Measurements from ENCODE around the gene COQ10B.
A peak's percentile ranks its signal among the peaks of the same experiment; 100 is the strongest.
"Not testable (repeated sequence)": the region's sequence is repeated elsewhere in the genome, so short reads cannot be mapped to it uniquely, and the experiment has no call there.

COQ10B gene

GRCh38 chr2:197431858-197432257, 21.5 kb upstream of the COQ10B start:
- H3K9ac ChIP-seq (ENCODE audit: low read depth in 1 of 2, low read length in 2 of 2) = peak overlapping the region in 1 of 2 donors; percentile 16
- no peaks in the 10 kb centered on the region for H3K27me3 ChIP-seq (ENCODE audit: control insufficient read depth in 1 of 2, insufficient read depth in 2 of 2, low read length in 2 of 2)
- H3K36me3 ChIP-seq (ENCODE audit: control insufficient read depth in 1 of 2, insufficient read depth in 2 of 2, low read length in 2 of 2) = peaks cover 0 to 8% of the 10 kb centered on the region in 2 donors
- peaks cover 0 to 3% of the 10 kb centered on the region in 2 donors for H3K9me3 ChIP-seq (ENCODE audit: control insufficient read depth in 1 of 2, low read length in 2 of 2)
- H3K4me3 ChIP-seq (ENCODE audit: low read depth in 1 of 2, low read length in 2 of 2) = peak overlapping the region in 1 of 2 donors; percentile 99
- H3K4me1 ChIP-seq (ENCODE audit: control insufficient read depth in 1 of 2, insufficient read depth in 2 of 2, low read length in 2 of 2) = peaks cover 39 to 56% of the 10 kb centered on the region in 2 donors
- no peak overlapping the region for H3K27ac ChIP-seq (ENCODE audit: low read depth, low read length)

GRCh38 chr2:197432527-197432926, 20.8 kb upstream of the COQ10B start:
- not testable (repeated sequence) for H3K9ac ChIP-seq (ENCODE audit: low read depth in 1 of 2, low read length in 2 of 2); H3K36me3 ChIP-seq (ENCODE audit: control insufficient read depth in 1 of 2, insufficient read depth in 2 of 2, low read length in 2 of 2)

GRCh38 chr2:197433780-197434438, 19.4 kb upstream of the COQ10B start:
- peaks cover 0 to 8% of the 10 kb centered on the region in 2 donors for H3K36me3 ChIP-seq (ENCODE audit: control insufficient read depth in 1 of 2, insufficient read depth in 2 of 2, low read length in 2 of 2)
- H3K27ac ChIP-seq (ENCODE audit: low read depth, low read length) = peak overlapping the region; percentile 90
- peaks cover 0 to 3% of the 10 kb centered on the region in 2 donors for H3K9me3 ChIP-seq (ENCODE audit: control insufficient read depth in 1 of 2, low read length in 2 of 2)
- peak overlapping the region; percentile 99 to 100 for H3K9ac ChIP-seq (ENCODE audit: low read depth in 1 of 2, low read length in 2 of 2)
- peak overlapping the region; percentile 96 to 99 for H3K4me3 ChIP-seq (ENCODE audit: low read depth in 1 of 2, low read length in 2 of 2)
- H3K27me3 ChIP-seq (ENCODE audit: control insufficient read depth in 1 of 2, insufficient read depth in 2 of 2, low read length in 2 of 2) = no peaks in the 10 kb centered on the region
- H3K4me1 ChIP-seq (ENCODE audit: control insufficient read depth in 1 of 2, insufficient read depth in 2 of 2, low read length in 2 of 2) = peaks cover 32 to 47% of the 10 kb centered on the region in 2 donors

More at GRCh38 chr2:197432527-197432926, 20.8 kb upstream of the COQ10B start:
- not testable (repeated sequence) for H3K9me3 ChIP-seq (ENCODE audit: control insufficient read depth in 1 of 2, low read length in 2 of 2); H3K27me3 ChIP-seq (ENCODE audit: control insufficient read depth in 1 of 2, insufficient read depth in 2 of 2, low read length in 2 of 2); H3K27ac ChIP-seq (ENCODE audit: low read depth, low read length)
- Histone ChIP-seq H3K4me3 (ENCODE audit: low read depth in 1 of 2, low read length in 2 of 2) (peak overlapping the region; percentile 96 to 99), H3K4me1 (ENCODE audit: control insufficient read depth in 1 of 2, insufficient read depth in 2 of 2, low read length in 2 of 2) (peaks cover 32 to 51% of the 10 kb centered on the region in 2 donors)

DNA sequence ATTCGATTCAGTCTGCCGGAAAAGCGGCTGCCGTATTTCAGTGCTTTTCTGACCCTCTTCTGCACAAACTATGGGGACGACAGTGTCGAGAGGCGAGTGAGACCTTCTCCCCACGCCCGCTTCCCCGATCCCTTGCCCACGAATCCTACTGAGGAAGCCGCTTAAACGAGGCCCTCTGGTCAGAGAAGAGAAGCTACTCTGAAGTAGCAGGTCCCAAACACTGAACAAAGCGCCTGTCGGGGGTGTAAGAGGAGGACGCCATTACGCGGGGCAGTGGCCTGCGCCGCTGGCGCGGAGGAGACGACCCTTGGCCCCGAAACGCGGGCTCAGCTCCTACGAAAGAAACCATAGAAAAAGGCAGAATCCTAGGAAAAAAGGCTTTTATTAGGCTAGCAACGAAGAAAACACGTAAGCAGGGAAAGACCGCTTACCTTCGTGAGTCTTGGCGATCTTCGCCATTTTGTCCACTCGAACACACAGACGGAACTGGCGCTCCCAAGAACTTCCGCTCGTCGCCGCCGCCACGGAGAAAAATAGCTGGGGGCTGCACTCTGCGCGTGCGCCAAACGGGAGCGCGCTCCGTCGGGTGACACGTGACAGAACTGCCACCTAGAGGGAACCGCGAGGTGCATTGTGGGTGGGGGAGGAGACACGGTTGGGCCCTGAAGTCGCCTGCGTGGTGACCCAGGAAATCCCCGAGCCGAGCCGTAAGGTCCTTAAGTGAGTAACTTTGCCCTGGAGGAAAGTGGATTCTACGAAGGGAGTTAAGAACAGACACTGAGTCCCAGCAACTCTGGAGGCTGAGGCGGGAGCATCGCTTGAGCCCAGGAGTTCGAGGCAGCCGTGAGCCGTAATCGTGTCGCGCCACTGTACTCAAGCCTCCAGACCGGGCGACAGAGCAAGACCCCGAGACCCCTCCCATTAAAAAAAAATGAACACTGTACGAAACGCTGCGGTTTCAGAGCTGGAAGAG, 18.5 kb upstream of the COQ10B start, which contains the start of gene SF3B1:
TSS of gene SF3B1 (minus strand) at position 488 of the 973 bp plus-strand sequence. CDS start at position 459, 29 bp downstream.
- Histone ChIP-seq H3K36me3 (ENCODE audit: control insufficient read depth in 1 of 2, insufficient read depth in 2 of 2, low read length in 2 of 2) (no peaks in the 10 kb centered on the region), H3K9ac (ENCODE audit: low read depth in 1 of 2, low read length in 2 of 2) (peak within 1 kb of the TSS; percentile 99 to 100), H3K4me1 (ENCODE audit: control insufficient read depth in 1 of 2, insufficient read depth in 2 of 2, low read length in 2 of 2) (peaks cover 32 to 39% of the 10 kb centered on the region in 2 donors), H3K27ac (ENCODE audit: low read depth, low read length) (peak within 1 kb of the TSS; percentile 90), H3K9me3 (ENCODE audit: control insufficient read depth in 1 of 2, low read length in 2 of 2) (peaks cover 0 to 3% of the 10 kb centered on the region in 2 donors), H3K27me3 (ENCODE audit: control insufficient read depth in 1 of 2, insufficient read depth in 2 of 2, low read length in 2 of 2) (no peaks in the 10 kb centered on the region), H3K4me3 (ENCODE audit: low read depth in 1 of 2, low read length in 2 of 2) (peak within 1 kb of the TSS; percentile 96 to 99)

- Histone ChIP-seq H3K27me3 (ENCODE audit: control insufficient read depth in 1 of 2, insufficient read depth in 2 of 2, low read length in 2 of 2) (no peaks in the 10 kb centered on the region), H3K4me1 (ENCODE audit: control insufficient read depth in 1 of 2, insufficient read depth in 2 of 2, low read length in 2 of 2) (peaks cover 29 to 31% of the 10 kb centered on the region in 2 donors), H3K9me3 (ENCODE audit: control insufficient read depth in 1 of 2, low read length in 2 of 2) (peaks cover 0 to 3% of the 10 kb centered on the region in 2 donors), H3K9ac (ENCODE audit: low read depth in 1 of 2, low read length in 2 of 2) (peak overlapping the region; percentile 99 to 100), H3K27ac (ENCODE audit: low read depth, low read length) (peak overlapping the region; percentile 87), H3K36me3 (ENCODE audit: control insufficient read depth in 1 of 2, insufficient read depth in 2 of 2, low read length in 2 of 2) (no peaks in the 10 kb centered on the region), H3K4me3 (ENCODE audit: low read depth in 1 of 2, low read length in 2 of 2) (peak overlapping the region; percentile 96 to 99)
These were observed 17.5 kb upstream of the COQ10B start for GRCh38 chr2:197435598-197436420.

GRCh38 chr2:197437380-197437779, 16.0 kb upstream of the COQ10B start:
- no peak overlapping the region for H3K27ac ChIP-seq (ENCODE audit: low read depth, low read length)
- no peaks in the 10 kb centered on the region for H3K36me3 ChIP-seq (ENCODE audit: control insufficient read depth in 1 of 2, insufficient read depth in 2 of 2, low read length in 2 of 2)
- H3K9me3 ChIP-seq (ENCODE audit: control insufficient read depth in 1 of 2, low read length in 2 of 2) = peaks cover 0 to 3% of the 10 kb centered on the region in 2 donors
- no peaks in the 10 kb centered on the region for H3K27me3 ChIP-seq (ENCODE audit: control insufficient read depth in 1 of 2, insufficient read depth in 2 of 2, low read length in 2 of 2)
- no peak overlapping the region for H3K9ac ChIP-seq (ENCODE audit: low read depth in 1 of 2, low read length in 2 of 2)
- peaks cover 17% of the 10 kb centered on the region in 2 donors for H3K4me1 ChIP-seq (ENCODE audit: control insufficient read depth in 1 of 2, insufficient read depth in 2 of 2, low read length in 2 of 2)
- H3K4me3 ChIP-seq (ENCODE audit: low read depth in 1 of 2, low read length in 2 of 2) = no peak overlapping the region

DNA sequence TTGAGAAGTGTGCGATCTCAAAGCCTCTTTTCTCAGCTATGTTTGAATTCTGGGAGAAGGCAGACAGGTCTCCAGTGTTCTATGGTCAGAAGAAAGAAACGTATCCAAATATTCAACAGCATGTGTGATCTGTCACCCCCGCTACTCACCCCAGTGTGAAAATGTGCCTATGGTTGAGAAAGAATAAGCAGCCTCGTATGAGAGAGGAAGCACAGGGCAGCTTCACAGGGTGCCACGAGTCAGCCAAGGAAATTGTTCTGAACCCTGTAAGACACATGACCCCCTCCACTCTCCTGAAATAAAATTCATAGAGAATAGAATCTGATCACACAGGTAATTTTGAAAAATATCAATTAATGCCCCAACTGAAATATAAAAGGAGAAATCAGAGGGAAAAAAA, 10.5 kb upstream of the COQ10B start:
- Histone ChIP-seq H3K4me1 (ENCODE audit: control insufficient read depth in 1 of 2, insufficient read depth in 2 of 2, low read length in 2 of 2) (no peaks in the 10 kb centered on the region), H3K27me3 (ENCODE audit: control insufficient read depth in 1 of 2, insufficient read depth in 2 of 2, low read length in 2 of 2) (no peaks in the 10 kb centered on the region), H3K9me3 (ENCODE audit: control insufficient read depth in 1 of 2, low read length in 2 of 2) (no peaks in the 10 kb centered on the region), H3K9ac (ENCODE audit: low read depth in 1 of 2, low read length in 2 of 2) (no peak overlapping the region), H3K36me3 (ENCODE audit: control insufficient read depth in 1 of 2, insufficient read depth in 2 of 2, low read length in 2 of 2) (no peaks in the 10 kb centered on the region), H3K27ac (ENCODE audit: low read depth, low read length) (no peak overlapping the region), H3K4me3 (ENCODE audit: low read depth in 1 of 2, low read length in 2 of 2) (no peak overlapping the region)

DNA sequence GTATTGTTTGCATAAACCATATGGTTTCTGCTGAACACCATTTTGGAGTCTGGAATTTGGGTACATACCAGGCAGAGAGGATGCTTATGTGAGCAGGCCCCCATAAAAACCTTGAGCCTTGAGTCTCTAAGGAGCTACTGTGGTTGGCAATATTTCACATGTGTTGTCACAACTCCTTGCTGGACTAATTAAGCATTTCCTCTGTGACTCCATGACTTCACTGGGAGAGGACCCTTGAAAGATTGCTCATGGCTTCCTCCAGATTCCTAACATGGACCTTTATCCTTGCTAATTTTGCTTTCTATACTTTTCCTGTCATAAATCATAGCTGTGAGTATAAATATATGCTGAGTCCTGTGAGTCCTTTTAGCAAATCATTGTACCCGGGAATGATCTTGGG, 7.6 kb upstream of the COQ10B start:
- Histone ChIP-seq H3K9me3 (ENCODE audit: control insufficient read depth in 1 of 2, low read length in 2 of 2) (no peaks in the 10 kb centered on the region), H3K9ac (ENCODE audit: low read depth in 1 of 2, low read length in 2 of 2) (no peak overlapping the region), H3K36me3 (ENCODE audit: control insufficient read depth in 1 of 2, insufficient read depth in 2 of 2, low read length in 2 of 2) (no peaks in the 10 kb centered on the region), H3K27ac (ENCODE audit: low read depth, low read length) (no peak overlapping the region), H3K4me3 (ENCODE audit: low read depth in 1 of 2, low read length in 2 of 2) (no peak overlapping the region), H3K4me1 (ENCODE audit: control insufficient read depth in 1 of 2, insufficient read depth in 2 of 2, low read length in 2 of 2) (no peaks in the 10 kb centered on the region), H3K27me3 (ENCODE audit: control insufficient read depth in 1 of 2, insufficient read depth in 2 of 2, low read length in 2 of 2) (no peaks in the 10 kb centered on the region)

- Histone ChIP-seq H3K4me1 (ENCODE audit: control insufficient read depth in 1 of 2, insufficient read depth in 2 of 2, low read length in 2 of 2) (no peaks in the 10 kb centered on the region), H3K9me3 (ENCODE audit: control insufficient read depth in 1 of 2, low read length in 2 of 2) (no peaks in the 10 kb centered on the region), H3K9ac (ENCODE audit: low read depth in 1 of 2, low read length in 2 of 2) (no peak overlapping the region), H3K4me3 (ENCODE audit: low read depth in 1 of 2, low read length in 2 of 2) (no peak overlapping the region), H3K27me3 (ENCODE audit: control insufficient read depth in 1 of 2, insufficient read depth in 2 of 2, low read length in 2 of 2) (no peaks in the 10 kb centered on the region), H3K27ac (ENCODE audit: low read depth, low read length) (no peak overlapping the region), H3K36me3 (ENCODE audit: control insufficient read depth in 1 of 2, insufficient read depth in 2 of 2, low read length in 2 of 2) (no peaks in the 10 kb centered on the region)
These were observed 6.5 kb upstream of the COQ10B start for GRCh38 chr2:197446844-197447243.

Measured in duodenal mucosa (tissue), 2 donors.